Epithelial cell of proximal tubule (primary cell): ENCODE results near the gene COL25A1. TPM values are rescaled to one million over a fixed set of nuclear protein-coding genes. Genes with fewer than 3 reads are reported as not detected.

Experiments used
- DNase-seq: peaks from one replicate; pipeline ENCODE4 v3.0.0-alpha.2; 2011; ENCODE audit warnings: low read depth
- H3K4me3 ChIP-seq: 2 replicates; pipeline ENCODE4 v1.5.1; 2011; ENCODE audit warnings: low read depth, mild to moderate bottlenecking, low read length
- total RNA-seq: library from RNA; depleted of rRNA; stranded (reverse); fragments of >200 nt; gene quantifications from 2 replicates; pipeline ENCODE4 v1.2.3, GENCODE V29; 2015
- TF ChIP-seq, protein P1 (sequence below): conservative IDR thresholded peaks from 2 replicates; pipeline ENCODE4 v1.5.1; 2012; ENCODE audit warnings: low read depth, mild to moderate bottlenecking, low read length

Gene COL25A1
- total RNA-seq, 1 donor from 2014 or later, result 0.46 TPM

GRCh38 chr4:109011241-109012026 is 291.0 kb downstream of the COL25A1 start:
- no peak overlapping the region for H3K4me3 ChIP-seq
- no peak for DNase-seq
- TF ChIP-seq, protein P1, sequence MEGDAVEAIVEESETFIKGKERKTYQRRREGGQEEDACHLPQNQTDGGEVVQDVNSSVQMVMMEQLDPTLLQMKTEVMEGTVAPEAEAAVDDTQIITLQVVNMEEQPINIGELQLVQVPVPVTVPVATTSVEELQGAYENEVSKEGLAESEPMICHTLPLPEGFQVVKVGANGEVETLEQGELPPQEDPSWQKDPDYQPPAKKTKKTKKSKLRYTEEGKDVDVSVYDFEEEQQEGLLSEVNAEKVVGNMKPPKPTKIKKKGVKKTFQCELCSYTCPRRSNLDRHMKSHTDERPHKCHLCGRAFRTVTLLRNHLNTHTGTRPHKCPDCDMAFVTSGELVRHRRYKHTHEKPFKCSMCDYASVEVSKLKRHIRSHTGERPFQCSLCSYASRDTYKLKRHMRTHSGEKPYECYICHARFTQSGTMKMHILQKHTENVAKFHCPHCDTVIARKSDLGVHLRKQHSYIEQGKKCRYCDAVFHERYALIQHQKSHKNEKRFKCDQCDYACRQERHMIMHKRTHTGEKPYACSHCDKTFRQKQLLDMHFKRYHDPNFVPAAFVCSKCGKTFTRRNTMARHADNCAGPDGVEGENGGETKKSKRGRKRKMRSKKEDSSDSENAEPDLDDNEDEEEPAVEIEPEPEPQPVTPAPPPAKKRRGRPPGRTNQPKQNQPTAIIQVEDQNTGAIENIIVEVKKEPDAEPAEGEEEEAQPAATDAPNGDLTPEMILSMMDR, result no peak

DNA sequence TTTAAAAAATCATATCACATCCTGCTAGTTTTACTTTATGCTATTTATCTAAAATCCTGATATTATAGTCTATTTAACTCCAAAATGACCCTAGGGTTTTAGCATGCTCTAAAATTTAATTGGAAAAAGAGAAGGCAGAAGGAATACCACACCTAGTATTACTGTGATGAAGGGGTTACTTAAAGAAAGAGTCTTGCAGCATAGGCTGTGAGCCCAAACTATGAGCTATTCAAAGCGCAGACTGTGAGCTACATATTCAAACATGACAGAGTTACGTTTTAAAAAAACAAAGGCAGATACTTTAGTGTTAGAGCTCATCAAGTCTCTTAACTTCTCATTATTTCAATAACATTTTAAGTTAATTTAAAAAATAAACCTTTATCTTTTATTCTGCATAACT is 291.9 kb downstream of the COL25A1 start:
- DNase-seq, result no peak
- H3K4me3 ChIP-seq, result no peak overlapping the region
- TF ChIP-seq, protein P1, result no peak

- TF ChIP-seq, protein P1, result no peak
- no peak overlapping the region for H3K4me3 ChIP-seq
- no peak for DNase-seq
These were observed 292.5 kb downstream of the COL25A1 start for GRCh38 chr4:109009909-109010308.

GRCh38 chr4:109007976-109008375 is 294.5 kb downstream of the COL25A1 start:
- DNase-seq, result no peak
- H3K4me3 ChIP-seq, result no peak overlapping the region
- TF ChIP-seq, protein P1, result no peak

DNA sequence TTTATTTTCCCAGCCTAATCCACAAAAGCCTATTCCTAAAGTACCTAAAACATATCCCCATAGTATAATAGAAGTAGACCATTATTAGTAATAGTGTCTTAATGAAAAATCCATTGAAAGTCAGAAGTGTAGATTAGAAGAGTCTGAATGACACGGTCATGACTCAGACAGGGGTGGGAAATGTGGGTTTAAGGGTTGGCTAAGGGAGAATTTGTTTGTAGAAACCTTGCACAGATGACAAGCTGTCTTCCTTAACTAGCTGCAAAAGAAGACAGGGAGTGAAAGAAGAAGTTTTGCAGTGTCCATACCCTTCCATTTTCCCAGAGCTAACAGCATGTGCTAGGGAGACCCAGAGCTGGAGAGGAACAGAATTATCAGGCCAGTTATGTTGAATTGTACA is 296.9 kb downstream of the COL25A1 start:
- no peak overlapping the region for H3K4me3 ChIP-seq
- no peak for DNase-seq
- TF ChIP-seq, protein P1, result no peak

- no peak for DNase-seq
- TF ChIP-seq, protein P1, result no peak
- no peak overlapping the region for H3K4me3 ChIP-seq
These were observed 298.0 kb downstream of the COL25A1 start for GRCh38 chr4:109004418-109004817.

DNA sequence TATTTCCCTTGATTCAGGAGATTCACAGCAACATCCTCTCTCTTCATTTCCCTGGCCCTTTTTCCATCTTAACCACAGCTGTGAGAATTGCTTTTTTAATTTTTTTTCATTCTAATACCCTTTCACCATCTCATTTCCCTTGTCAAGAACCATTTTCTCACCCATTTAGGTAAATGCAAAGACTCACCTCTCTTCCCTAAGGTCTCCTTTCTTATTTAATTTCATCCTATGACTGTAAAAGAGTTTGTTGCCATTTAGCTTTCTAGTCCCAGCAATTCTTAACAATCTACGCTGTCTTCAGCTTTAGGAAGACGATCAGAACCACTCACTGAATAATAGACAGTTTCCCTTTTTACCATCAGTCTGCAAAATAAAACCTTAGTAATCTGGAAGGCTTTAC is 298.5 kb downstream of the COL25A1 start:
- DNase-seq, result no peak
- H3K4me3 ChIP-seq, result no peak overlapping the region
- TF ChIP-seq, protein P1, result no peak
